KOPT-K1 (cell line): ENCODE results near the gene EPHA8.

Experiments used
- H3K27ac ChIP-seq: fragments of 200-600 bp; sonication (generic); 2 replicates; pipeline ENCODE4 v1.5.1; 2016; ENCODE audit warnings: antibody characterized with exemption, mild to moderate bottlenecking, low read depth, low read length; ENCODE audit not compliant: poor library complexity, severe bottlenecking
- H3K36me3 ChIP-seq: fragments of 200-600 bp; sonication (generic); 2 replicates; pipeline ENCODE4 v1.5.1; 2017; ENCODE audit warnings: antibody characterized with exemption, mild to moderate bottlenecking, low read length, moderate library complexity; ENCODE audit not compliant: insufficient read depth
- H3K9me3 ChIP-seq: fragments of 200-600 bp; sonication (generic); 2 replicates; pipeline ENCODE4 v1.5.1; 2017; ENCODE audit warnings: antibody characterized with exemption, low read length, mild to moderate bottlenecking; ENCODE audit not compliant: insufficient read depth, poor library complexity, severe bottlenecking

Gene EPHA8

GRCh38 chr1:22587247-22587646 lies 24.0 kb downstream of the EPHA8 start:
- H3K9me3 ChIP-seq: no peaks in the 10 kb centered on the region
- no peak overlapping the region for H3K27ac ChIP-seq
- no peaks in the 10 kb centered on the region for H3K36me3 ChIP-seq

GRCh38 chr1:22588899-22589422 lies 25.7 kb downstream of the EPHA8 start:
- Histone ChIP-seq H3K36me3 (no peaks in the 10 kb centered on the region), H3K9me3 (no peaks in the 10 kb centered on the region), H3K27ac (no peak overlapping the region)

- no peaks in the 10 kb centered on the region for H3K36me3 ChIP-seq
- H3K9me3 ChIP-seq: no peaks in the 10 kb centered on the region
- no peak overlapping the region for H3K27ac ChIP-seq
Measured at GRCh38 chr1:22591576-22591975, 28.3 kb downstream of the EPHA8 start.

- H3K9me3 ChIP-seq: no peaks in the 10 kb centered on the region
- H3K27ac ChIP-seq: no peak overlapping the region
- no peaks in the 10 kb centered on the region for H3K36me3 ChIP-seq
Measured at GRCh38 chr1:22592051-22592450, 28.8 kb downstream of the EPHA8 start.

GRCh38 chr1:22592919-22593790 lies 29.9 kb downstream of the EPHA8 start:
- Histone ChIP-seq H3K36me3 (no peaks in the 10 kb centered on the region), H3K27ac (no peak overlapping the region), H3K9me3 (no peaks in the 10 kb centered on the region)

- H3K36me3 ChIP-seq: no peaks in the 10 kb centered on the region
- H3K27ac ChIP-seq: no peak overlapping the region
- H3K9me3 ChIP-seq: no peaks in the 10 kb centered on the region
Measured at GRCh38 chr1:22594396-22594795, 31.1 kb downstream of the EPHA8 start.

GRCh38 chr1:22595108-22595507 lies 31.8 kb downstream of the EPHA8 start:
- no peaks in the 10 kb centered on the region for H3K9me3 ChIP-seq
- H3K27ac ChIP-seq: no peak overlapping the region
- H3K36me3 ChIP-seq: no peaks in the 10 kb centered on the region

GRCh38 chr1:22597301-22597965 lies 34.1 kb downstream of the EPHA8 start:
- H3K9me3 ChIP-seq: no peaks in the 10 kb centered on the region
- no peak overlapping the region for H3K27ac ChIP-seq
- H3K36me3 ChIP-seq: no peaks in the 10 kb centered on the region

GRCh38 chr1:22597996-22598395 lies 34.7 kb downstream of the EPHA8 start:
- H3K36me3 ChIP-seq: no peaks in the 10 kb centered on the region
- H3K27ac ChIP-seq: no peak overlapping the region

GRCh38 chr1:22598736-22599135 lies 35.4 kb downstream of the EPHA8 start:
- H3K9me3 ChIP-seq: no peaks in the 10 kb centered on the region
- no peaks in the 10 kb centered on the region for H3K36me3 ChIP-seq
- H3K27ac ChIP-seq: no peak overlapping the region

More at GRCh38 chr1:22597996-22598395, 34.7 kb downstream of the EPHA8 start:
- no peaks in the 10 kb centered on the region for H3K9me3 ChIP-seq

- Histone ChIP-seq H3K9me3 (no peaks in the 10 kb centered on the region), H3K27ac (no peak overlapping the region), H3K36me3 (no peaks in the 10 kb centered on the region)
Measured at GRCh38 chr1:22600071-22600816, 37.0 kb downstream of the EPHA8 start.

- Histone ChIP-seq H3K9me3 (no peaks in the 10 kb centered on the region), H3K36me3 (no peaks in the 10 kb centered on the region), H3K27ac (no peak overlapping the region)
Measured at GRCh38 chr1:22600817-22601605, 37.7 kb downstream of the EPHA8 start.

- Histone ChIP-seq H3K27ac (no peak overlapping the region), H3K36me3 (no peaks in the 10 kb centered on the region), H3K9me3 (no peaks in the 10 kb centered on the region)
Measured at GRCh38 chr1:22601610-22602009, 38.3 kb downstream of the EPHA8 start.

- no peak overlapping the region for H3K27ac ChIP-seq
- H3K9me3 ChIP-seq: no peaks in the 10 kb centered on the region
- no peaks in the 10 kb centered on the region for H3K36me3 ChIP-seq
Measured at GRCh38 chr1:22602060-22602740, 38.9 kb downstream of the EPHA8 start.
